Endothelial cell of umbilical vein (primary cell): ENCODE measurements around the gene NHS. TPM values are rescaled to one million over a fixed set of nuclear protein-coding genes. Genes with fewer than 3 reads are reported as not detected.

Experiments used
- BruUV-seq: library from RNA; stranded (reverse); fragments of 400-500 nt; replicated peaks from 2 replicates; lab custom pipeline; 2021; lab: Mats Ljungman, UMichigan
- CTCF ChIA-PET: fragments of 300-600, 350-600 bp; sonication (Branson Sonifier 250); formaldehyde crosslinking; loops from one replicate; lab custom pipeline; 2021; ENCODE audit warnings: antibody characterized with exemption, inconsistent platforms; lab: Charles Lee
- POLR2A ChIA-PET: fragments of 300-600, 350-600 bp; sonication (Branson Sonifier 250); formaldehyde crosslinking; loops from one replicate; lab custom pipeline; 2021; ENCODE audit warnings: antibody characterized with exemption, inconsistent platforms; lab: Charles Lee
- DNase-seq: peaks from one replicate; pipeline ENCODE4 v3.0.0-alpha.2; 2011; ENCODE audit warnings: low read depth, low spot score
- FAIRE-seq: peaks from 2 replicates; lab custom pipeline; 2011; peaks lifted over from hg19 to GRCh38; lab: Jason Lieb, UNC
- H2AFZ ChIP-seq: 2 replicates; pipeline ENCODE4 v1.6.0; 2012; ENCODE audit warnings: low read depth, low read length, control low read depth, inconsistent platforms
- H3K27ac ChIP-seq: 2 replicates; pipeline ENCODE4 v1.5.1; 2011; ENCODE audit warnings: low read depth, mild to moderate bottlenecking, control low read depth, low read length, moderate library complexity; ENCODE audit not compliant: insufficient read depth
- H3K27me3 ChIP-seq, 2 experiments: 2 replicates each; pipeline versions ENCODE4 v1.6.0 to v1.6.1; 2011; ENCODE audit warnings: low read length in 2 of 2, mixed read lengths in 1 of 2; ENCODE audit not compliant: control insufficient read depth in 2 of 2, insufficient read depth in 2 of 2
- H3K36me3 ChIP-seq, 2 experiments: 2 replicates in 1 of 2; 3 replicates in 1 of 2; pipeline ENCODE4 v1.5.1; 2011; ENCODE audit warnings: low read length in 2 of 2, mild to moderate bottlenecking in 1 of 2, moderate library complexity in 1 of 2; ENCODE audit not compliant: control insufficient read depth in 2 of 2, insufficient read depth in 2 of 2; ENCODE audit errors: extremely low read depth in 1 of 2
- H3K4me1 ChIP-seq: 3 replicates; pipeline ENCODE4 v1.5.1; 2011; ENCODE audit warnings: mild to moderate bottlenecking, low read length; ENCODE audit not compliant: control insufficient read depth, insufficient read depth; ENCODE audit errors: extremely low read depth
- H3K4me2 ChIP-seq: 2 replicates; pipeline ENCODE4 v1.6.1; 2011; ENCODE audit warnings: low read length, control low read depth, mixed read lengths; ENCODE audit not compliant: insufficient read depth
- H3K4me3 ChIP-seq, 3 experiments: fragments of 200-600 bp in 1 of 3; sonication (generic), shearing (Covaris generic) in 1 of 3; replicated peaks in 1 of 3; 2 replicates each; pipeline ENCODE4 v1.5.1; 2011 to 2016; ENCODE audit warnings: control low read depth in 3 of 3, low read length in 3 of 3, mild to moderate bottlenecking in 2 of 3, inconsistent platforms in 1 of 3, low read depth in 1 of 3, moderate library complexity in 1 of 3; ENCODE audit not compliant: insufficient read depth in 1 of 3
- H3K79me2 ChIP-seq: 2 replicates; pipeline ENCODE4 v1.6.0; 2012; ENCODE audit warnings: low read length, inconsistent platforms; ENCODE audit not compliant: control insufficient read depth, insufficient read depth
- H3K9ac ChIP-seq: replicated peaks from 2 replicates; pipeline ENCODE3; 2011; ENCODE audit warnings: low read length, control low read depth; ENCODE audit not compliant: insufficient read depth; ENCODE audit errors: extremely low read depth
- H3K9me1 ChIP-seq: replicated peaks from 3 replicates; pipeline ENCODE4 v1.6.0; 2011; ENCODE audit warnings: mild to moderate bottlenecking, low read length; ENCODE audit not compliant: control insufficient read depth, insufficient read depth; ENCODE audit errors: extremely low read depth
- H3K9me3 ChIP-seq: replicated peaks from 2 replicates; pipeline ENCODE4 v1.5.1; 2012; ENCODE audit warnings: low read length, inconsistent platforms; ENCODE audit not compliant: control insufficient read depth, insufficient read depth
- H4K20me1 ChIP-seq: replicated peaks from 2 replicates; pipeline ENCODE3; 2011; ENCODE audit warnings: mild to moderate bottlenecking, low read length; ENCODE audit not compliant: control insufficient read depth, insufficient read depth; ENCODE audit errors: extremely low read depth
- EZH2 ChIP-seq: IDR thresholded peaks from 2 replicates; pipeline ENCODE4 v1.6.1; 2012; ENCODE audit warnings: borderline replicate concordance, low read depth, mild to moderate bottlenecking, moderate library complexity, low read length, inconsistent platforms; ENCODE audit not compliant: severe bottlenecking
- FOS ChIP-seq: IDR thresholded peaks from 2 replicates; pipeline ENCODE4 v1.6.1; 2011; ENCODE audit warnings: mild to moderate bottlenecking, low read length, moderate library complexity, borderline replicate concordance; ENCODE audit not compliant: insufficient read depth
- GATA2 ChIP-seq: IDR thresholded peaks from 2 replicates; pipeline ENCODE4 v1.7.0; 2011; ENCODE audit warnings: low read depth, mild to moderate bottlenecking, moderate library complexity, mixed read lengths, low read length; ENCODE audit not compliant: insufficient read length, insufficient read depth
- JUN ChIP-seq: IDR thresholded peaks from 2 replicates; pipeline ENCODE4 v1.6.1; 2011; ENCODE audit warnings: borderline replicate concordance, low read depth; ENCODE audit not compliant: insufficient read length, insufficient read depth
- MYC ChIP-seq: IDR thresholded peaks from one replicate; pipeline ENCODE4 v1.6.1; 2011; ENCODE audit warnings: mild to moderate bottlenecking, low read depth, low read length
- POLR2A ChIP-seq: IDR thresholded peaks from 2 replicates; pipeline ENCODE4 v1.6.1; 2012; ENCODE audit warnings: low read depth, mild to moderate bottlenecking, control low read depth, low read length
- POLR2AphosphoS5 ChIP-seq: IDR thresholded peaks from 2 replicates; pipeline ENCODE4 v1.6.1; 2012; ENCODE audit warnings: low read depth, mild to moderate bottlenecking, control low read depth, low read length, moderate library complexity; ENCODE audit not compliant: insufficient read depth
- dilution Hi-C: fragments of 300-500 bp; cut with MboI; formaldehyde crosslinking; loops from one replicate; pipeline ENCODE4 v1.15.0; 2019; ENCODE audit warnings: low sequenced_read_pairs; ENCODE audit not compliant: extremely low pct_ligation_motif_present
- intact Hi-C: fragments of 100-400 bp; cut with micrococcal nuclease; formaldehyde crosslinking; loops from one replicate; pipeline ENCODE4 v1.10.0; 2022
- polyA plus RNA-seq, 4 experiments: library from polyadenylated mRNA; depleted of rRNA in 3 of 4; stranded (reverse) in 3 of 4; unstranded in 1 of 4; fragments of >200 nt; gene quantifications; 2 replicates each; pipeline versions ENCODE4 v1.2.1 to v1.2.3, GENCODE V29; 2011 to 2012; ENCODE audit warnings: missing spikeins in 1 of 4
- total RNA-seq: library from RNA; stranded (reverse); gene quantifications from 2 replicates; pipeline ENCODE4 v1.2.3, GENCODE V29; 2021
- TF ChIP-seq, protein P1 (sequence below), 2 donors: IDR thresholded peaks; 1 replicate in 1 of 2; 2 replicates in 1 of 2; pipeline ENCODE4 v1.5.1; 2011; ENCODE audit warnings: low read length in 2 of 2, mild to moderate bottlenecking in 2 of 2, moderate library complexity in 2 of 2, control low read depth in 1 of 2, inconsistent platforms in 1 of 2, low read depth in 1 of 2; ENCODE audit not compliant: insufficient read depth in 1 of 2; ENCODE audit errors: extremely low read depth in 1 of 2
- TF ChIP-seq, protein P2 (sequence below): IDR thresholded peaks from 2 replicates; pipeline ENCODE4 v1.6.1; 2011; ENCODE audit not compliant: insufficient read depth, insufficient read length

Gene NHS
- total and polyA plus RNA-seq, 2 donors (not counting 3 experiments of a cell fraction or from before 2014, with no cell fraction given), result 0.07 to 0.46 TPM

DNA sequence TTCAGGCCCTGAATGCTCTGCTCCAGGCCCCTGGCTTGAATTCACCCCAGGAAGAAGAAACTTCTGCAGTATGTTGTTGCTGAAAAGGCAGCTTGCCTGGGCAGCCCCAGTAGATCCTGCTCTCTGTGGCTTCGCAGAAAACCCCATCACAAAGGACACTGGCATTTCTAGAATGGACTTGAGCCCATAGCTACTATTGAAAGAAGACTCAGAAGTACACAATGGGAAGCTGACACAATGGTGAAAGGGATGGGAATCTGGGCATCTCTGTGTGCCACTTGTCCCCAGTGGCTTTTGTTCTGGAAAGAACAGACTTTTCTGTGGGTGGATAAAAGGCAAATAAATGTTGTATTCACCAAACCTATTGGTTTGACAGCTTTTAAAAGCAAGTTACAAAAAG, 294.9 kb downstream of the NHS start:
- TF ChIP-seq JUN, result no peak
- TF ChIP-seq POLR2A, result no peak
- TF ChIP-seq EZH2, result no peak
- TF ChIP-seq, protein P1, sequence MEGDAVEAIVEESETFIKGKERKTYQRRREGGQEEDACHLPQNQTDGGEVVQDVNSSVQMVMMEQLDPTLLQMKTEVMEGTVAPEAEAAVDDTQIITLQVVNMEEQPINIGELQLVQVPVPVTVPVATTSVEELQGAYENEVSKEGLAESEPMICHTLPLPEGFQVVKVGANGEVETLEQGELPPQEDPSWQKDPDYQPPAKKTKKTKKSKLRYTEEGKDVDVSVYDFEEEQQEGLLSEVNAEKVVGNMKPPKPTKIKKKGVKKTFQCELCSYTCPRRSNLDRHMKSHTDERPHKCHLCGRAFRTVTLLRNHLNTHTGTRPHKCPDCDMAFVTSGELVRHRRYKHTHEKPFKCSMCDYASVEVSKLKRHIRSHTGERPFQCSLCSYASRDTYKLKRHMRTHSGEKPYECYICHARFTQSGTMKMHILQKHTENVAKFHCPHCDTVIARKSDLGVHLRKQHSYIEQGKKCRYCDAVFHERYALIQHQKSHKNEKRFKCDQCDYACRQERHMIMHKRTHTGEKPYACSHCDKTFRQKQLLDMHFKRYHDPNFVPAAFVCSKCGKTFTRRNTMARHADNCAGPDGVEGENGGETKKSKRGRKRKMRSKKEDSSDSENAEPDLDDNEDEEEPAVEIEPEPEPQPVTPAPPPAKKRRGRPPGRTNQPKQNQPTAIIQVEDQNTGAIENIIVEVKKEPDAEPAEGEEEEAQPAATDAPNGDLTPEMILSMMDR (IDR thresholded peaks at IDR 0.05; ENCODE audit: extremely low read depth in 1 of 2, insufficient read depth in 1 of 2, low read depth in 1 of 2, low read length in 2 of 2), result no peak
- TF ChIP-seq, protein P2, sequence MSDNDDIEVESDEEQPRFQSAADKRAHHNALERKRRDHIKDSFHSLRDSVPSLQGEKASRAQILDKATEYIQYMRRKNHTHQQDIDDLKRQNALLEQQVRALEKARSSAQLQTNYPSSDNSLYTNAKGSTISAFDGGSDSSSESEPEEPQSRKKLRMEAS, result no peak
- TF ChIP-seq GATA2, result no peak
- TF ChIP-seq MYC, result no peak
- no peak for TF ChIP-seq FOS
- no peak for TF ChIP-seq POLR2AphosphoS5
- Histone ChIP-seq H3K4me2 (no peak overlapping the region), H3K27me3 (no peaks in the 10 kb centered on the region), H3K4me3 (no peak overlapping the region), H3K4me1 (no peaks in the 10 kb centered on the region), H3K9me3 (no peaks in the 10 kb centered on the region), H3K27ac (no peak overlapping the region), H3K79me2 (no peaks in the 10 kb centered on the region), H3K9me1 (no peaks in the 10 kb centered on the region), H2AFZ (no peak overlapping the region), H3K9ac (no peak overlapping the region), H3K36me3 (no peaks in the 10 kb centered on the region), H4K20me1 (no peaks in the 10 kb centered on the region)
- CTCF ChIA-PET, result no interaction called here
- BruUV-seq, result no TSS peak
- DNase-seq (no peak), FAIRE-seq (no peak)
- POLR2A ChIA-PET, result no interaction called here
- dilution Hi-C loops (no loop called here), intact Hi-C loops (no loop called here)
